Rectal smooth muscle tissue (tissue), 1 donor: ENCODE measurements around the gene LGALS14.
"Not testable (repeated sequence)": the region's sequence is repeated elsewhere in the genome, so short reads cannot be mapped to it uniquely, and the experiment has no call there.

ENCODE experiments used
- H3K27ac ChIP-seq: one replicate; pipeline ENCODE4 v1.7.0; 2013; ENCODE audit warnings: low read depth, low read length, inconsistent platforms
- H3K27me3 ChIP-seq: one replicate; pipeline ENCODE4 v1.7.0; 2013; ENCODE audit warnings: low read length; ENCODE audit not compliant: control insufficient read depth, insufficient read depth
- H3K36me3 ChIP-seq: one replicate; pipeline ENCODE4 v1.7.0; 2013; ENCODE audit warnings: low read length; ENCODE audit not compliant: control insufficient read depth, insufficient read depth
- H3K4me1 ChIP-seq: one replicate; pipeline ENCODE4 v1.7.0; 2013; ENCODE audit warnings: low read length; ENCODE audit not compliant: control insufficient read depth, insufficient read depth
- H3K4me3 ChIP-seq: one replicate; pipeline ENCODE4 v1.7.0; 2013; ENCODE audit warnings: low read length
- H3K9ac ChIP-seq: one replicate; pipeline ENCODE4 v1.7.0; 2013; ENCODE audit warnings: low read length

Gene LGALS14, protein sequence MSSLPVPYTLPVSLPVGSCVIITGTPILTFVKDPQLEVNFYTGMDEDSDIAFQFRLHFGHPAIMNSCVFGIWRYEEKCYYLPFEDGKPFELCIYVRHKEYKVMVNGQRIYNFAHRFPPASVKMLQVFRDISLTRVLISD

DNA sequence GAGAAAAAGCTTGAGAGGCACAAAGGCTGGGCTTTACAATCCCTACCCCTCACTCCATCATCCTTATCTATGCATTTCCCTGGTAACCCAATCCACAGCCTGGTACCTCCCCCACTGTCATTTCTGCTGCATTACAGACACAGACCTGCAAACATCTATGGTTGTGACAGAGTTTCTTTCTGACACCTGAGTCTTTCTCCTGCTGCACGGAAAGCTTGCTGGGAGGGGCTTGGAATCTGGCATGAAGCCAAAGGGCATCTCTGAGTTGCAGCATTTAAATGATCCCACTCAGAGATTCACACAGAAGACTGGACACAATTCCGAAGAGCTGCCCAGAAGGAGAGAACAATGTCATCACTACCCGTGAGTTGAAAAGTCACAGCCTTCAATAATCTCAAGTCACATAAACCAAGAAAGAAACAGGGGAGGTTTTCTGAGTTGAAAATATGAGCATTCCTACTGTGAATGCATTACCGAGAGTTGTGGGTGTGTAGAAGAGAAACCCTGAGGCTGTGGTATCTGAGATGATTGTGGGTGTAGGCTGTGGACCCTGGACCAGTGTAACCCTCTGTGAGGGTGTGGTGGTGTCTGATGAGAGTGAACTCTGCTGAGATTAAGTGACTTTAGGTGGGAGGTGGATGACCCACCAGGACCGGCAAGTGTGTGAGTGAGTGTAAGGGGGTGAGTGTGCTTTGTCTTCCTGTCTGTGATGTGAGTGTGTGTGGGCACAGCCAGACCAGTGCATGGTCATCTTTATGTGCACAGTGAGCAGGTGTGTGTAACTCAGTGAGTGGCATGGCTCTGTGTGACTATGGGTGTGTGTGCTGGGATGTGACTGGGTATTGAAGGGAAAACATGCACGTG is at the start of gene LGALS14:
Gene LGALS14 (plus strand): TSS at position 301 of the 864 bp plus-strand sequence. CDS start 48 bp downstream, at position 349.
- no peak within 1 kb of the TSS for H3K27ac ChIP-seq
- no peaks in the 10 kb centered on the region for H3K27me3 ChIP-seq
- H3K4me1 ChIP-seq = no peaks in the 10 kb centered on the region
- no peak within 1 kb of the TSS for H3K4me3 ChIP-seq
- H3K36me3 ChIP-seq = no peaks in the 10 kb centered on the region
- H3K9ac ChIP-seq = no peak within 1 kb of the TSS

GRCh38 chr19:39655613-39656012 is 48.7 kb upstream of the LGALS14 start, which contains the start of gene LGALS16:
Gene LGALS16, plus strand, starts transcription at chr19:39655913. Its CDS starts 49 bp downstream, at chr19:39655962.
- H3K9ac ChIP-seq = no peak within 1 kb of the TSS
- no peak within 1 kb of the TSS for H3K4me3 ChIP-seq
- no peaks in the 10 kb centered on the region for H3K36me3 ChIP-seq
- H3K4me1 ChIP-seq = no peaks in the 10 kb centered on the region
- no peak within 1 kb of the TSS for H3K27ac ChIP-seq
- H3K27me3 ChIP-seq = no peaks in the 10 kb centered on the region

DNA sequence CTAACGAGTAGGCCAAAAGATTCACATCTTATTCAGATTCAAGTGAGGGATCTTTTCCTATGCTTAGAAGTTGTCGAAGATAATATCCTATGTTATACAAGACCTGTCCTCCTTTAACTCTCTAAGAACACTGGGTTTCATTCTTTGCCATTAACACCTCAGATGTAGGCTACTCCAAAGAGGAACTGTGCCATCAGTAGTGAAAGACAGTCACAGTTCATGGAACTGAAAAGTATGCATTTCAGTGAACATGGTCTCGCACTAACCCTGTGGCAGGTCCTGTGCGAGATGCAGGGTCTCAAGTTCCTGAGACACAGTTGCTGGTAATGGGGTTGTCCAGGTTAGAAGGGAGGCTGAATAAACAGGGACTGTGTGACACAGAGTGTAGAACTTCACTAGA is 44.5 kb upstream of the LGALS14 start:
- no peak overlapping the region for H3K27ac ChIP-seq
- H3K4me1 ChIP-seq = no peaks in the 10 kb centered on the region
- H3K36me3 ChIP-seq = no peaks in the 10 kb centered on the region
- H3K4me3 ChIP-seq = no peak overlapping the region
- no peak overlapping the region for H3K9ac ChIP-seq
- H3K27me3 ChIP-seq = no peaks in the 10 kb centered on the region

DNA sequence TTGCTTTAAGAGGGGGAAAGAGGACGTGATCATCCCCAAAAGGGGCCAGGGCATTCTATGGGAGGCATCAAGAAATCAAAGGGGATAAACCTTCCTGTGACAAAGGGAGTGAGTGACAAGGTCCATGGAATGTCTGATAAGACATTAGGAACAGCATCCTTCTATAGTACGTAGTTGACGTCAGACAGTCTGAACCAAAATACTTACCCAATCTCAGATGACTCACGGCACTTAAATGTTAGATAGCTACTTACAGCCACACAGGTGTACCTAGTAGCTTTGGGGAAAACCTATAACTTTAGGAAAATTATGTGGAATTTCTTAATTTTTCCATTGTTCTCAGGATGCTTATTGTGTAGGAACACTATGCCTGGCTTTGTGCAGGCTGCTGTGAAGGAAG is 43.6 kb upstream of the LGALS14 start:
- no peaks in the 10 kb centered on the region for H3K4me1 ChIP-seq
- no peaks in the 10 kb centered on the region for H3K27me3 ChIP-seq
- no peak overlapping the region for H3K4me3 ChIP-seq
- no peak overlapping the region for H3K27ac ChIP-seq
- H3K9ac ChIP-seq = no peak overlapping the region
- H3K36me3 ChIP-seq = no peaks in the 10 kb centered on the region

DNA sequence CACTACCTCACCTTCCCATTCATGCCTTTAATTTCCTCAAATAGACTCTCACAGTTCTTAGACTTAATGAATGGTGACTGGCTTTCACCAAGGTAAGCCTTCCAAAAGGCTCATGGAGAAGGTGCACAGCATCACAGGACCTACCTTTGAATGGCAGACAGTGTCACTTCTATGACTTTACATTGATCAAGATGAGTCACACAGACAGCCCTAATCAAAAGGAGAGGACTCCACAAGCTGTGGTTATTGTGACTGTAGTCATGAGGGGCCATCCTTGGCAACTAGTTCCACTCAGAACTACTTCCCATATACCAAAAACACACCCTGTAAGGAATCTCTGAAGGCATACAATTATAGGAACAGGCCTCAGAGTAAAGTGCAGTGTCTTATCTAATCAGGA is 42.7 kb upstream of the LGALS14 start:
- H3K4me1 ChIP-seq = no peaks in the 10 kb centered on the region
- no peak overlapping the region for H3K9ac ChIP-seq
- H3K36me3 ChIP-seq = no peaks in the 10 kb centered on the region
- no peaks in the 10 kb centered on the region for H3K27me3 ChIP-seq
- H3K27ac ChIP-seq = no peak overlapping the region
- no peak overlapping the region for H3K4me3 ChIP-seq

DNA sequence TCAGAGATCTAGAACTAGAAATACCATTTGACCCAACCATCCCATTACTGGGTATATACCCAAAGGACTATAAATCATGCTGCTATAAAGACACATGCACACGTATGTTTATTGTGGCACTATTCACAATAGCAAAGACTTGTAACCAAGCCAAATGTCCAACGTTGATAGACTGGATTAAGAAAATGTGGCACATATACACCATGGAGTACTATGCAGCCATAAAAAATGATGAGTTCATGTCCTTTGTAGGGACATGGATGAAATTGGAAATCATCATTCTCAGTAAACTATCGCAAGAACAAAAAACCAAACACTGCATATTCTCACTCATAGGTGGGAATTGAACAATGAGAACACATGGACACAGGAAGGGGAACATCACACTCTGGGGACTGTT is 34.4 kb upstream of the LGALS14 start:
- H3K9ac ChIP-seq, H3K27me3 ChIP-seq, H3K27ac ChIP-seq, H3K4me1 ChIP-seq, H3K4me3 ChIP-seq, H3K36me3 ChIP-seq: not testable (repeated sequence)

DNA sequence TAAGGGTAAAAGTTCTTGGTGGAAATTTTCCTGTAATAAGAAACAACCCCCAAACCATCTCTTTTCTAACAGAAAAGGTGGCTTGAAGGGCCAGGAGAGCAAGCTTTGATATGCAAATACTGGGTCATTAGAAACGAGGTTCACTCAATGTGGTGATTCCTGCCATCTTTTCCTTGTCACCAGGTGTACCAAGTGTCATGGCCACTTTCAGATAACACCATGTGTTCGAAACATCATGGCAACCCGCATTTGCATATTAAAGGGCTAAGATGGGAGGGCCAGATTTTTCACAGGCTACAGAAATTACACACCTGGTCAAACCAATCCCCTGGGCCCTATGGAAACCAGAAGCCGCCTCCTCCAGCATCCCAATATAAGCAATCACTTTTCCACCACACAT is 33.3 kb upstream of the LGALS14 start:
- Histone ChIP-seq H3K9ac (no peak overlapping the region), H3K4me3 (no peak overlapping the region), H3K27me3 (no peaks in the 10 kb centered on the region), H3K4me1 (no peaks in the 10 kb centered on the region), H3K27ac (no peak overlapping the region), H3K36me3 (no peaks in the 10 kb centered on the region)

DNA sequence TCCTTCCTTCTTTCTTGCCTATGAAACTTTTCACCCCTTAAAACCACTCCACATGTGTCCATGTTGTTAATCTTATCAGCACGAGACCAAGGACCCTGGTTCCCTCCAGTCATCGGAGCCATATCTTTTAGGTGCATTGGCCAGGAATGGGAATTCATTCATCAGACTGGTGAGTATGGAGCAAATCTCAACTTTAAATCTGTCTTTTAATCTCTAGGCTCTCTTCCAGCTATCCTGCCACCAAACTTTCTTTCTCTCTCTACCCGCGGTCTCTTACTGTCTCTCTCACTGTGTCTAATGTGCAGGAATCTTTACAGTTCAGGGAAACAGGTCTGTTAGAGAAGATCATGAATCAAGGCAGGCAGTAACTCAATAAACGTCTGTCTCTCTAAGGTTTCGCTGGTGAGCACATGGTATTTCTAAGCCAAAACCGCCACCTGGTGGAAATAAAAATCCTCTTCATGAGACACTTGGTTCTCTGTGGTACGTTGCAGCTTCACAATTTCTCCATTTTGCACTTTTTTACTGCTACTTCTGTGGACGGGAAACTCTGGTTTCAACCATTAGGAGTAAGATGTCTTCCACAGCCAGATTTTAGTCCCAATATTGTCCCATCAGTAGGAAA is 32.4 kb upstream of the LGALS14 start:
- Histone ChIP-seq H3K4me1 (no peaks in the 10 kb centered on the region), H3K27me3 (no peaks in the 10 kb centered on the region), H3K4me3 (no peak overlapping the region), H3K36me3 (no peaks in the 10 kb centered on the region), H3K9ac (no peak overlapping the region), H3K27ac (no peak overlapping the region)

- no peaks in the 10 kb centered on the region for H3K27me3 ChIP-seq
- H3K4me1 ChIP-seq = no peaks in the 10 kb centered on the region
- no peak overlapping the region for H3K9ac ChIP-seq
- no peak overlapping the region for H3K27ac ChIP-seq
- no peaks in the 10 kb centered on the region for H3K36me3 ChIP-seq
- no peak overlapping the region for H3K4me3 ChIP-seq
These were observed 31.8 kb upstream of the LGALS14 start for GRCh38 chr19:39672473-39672872.

- not testable (repeated sequence) for H3K4me1 ChIP-seq, H3K4me3 ChIP-seq, H3K36me3 ChIP-seq
These were observed 30.4 kb upstream of the LGALS14 start for GRCh38 chr19:39673862-39674261.

GRCh38 chr19:39676004-39676403 is 28.3 kb upstream of the LGALS14 start:
- Histone ChIP-seq H3K27me3 (no peaks in the 10 kb centered on the region), H3K4me1 (no peaks in the 10 kb centered on the region), H3K36me3 (no peaks in the 10 kb centered on the region), H3K4me3 (no peak overlapping the region), H3K27ac (no peak overlapping the region), H3K9ac (no peak overlapping the region)

More at GRCh38 chr19:39673862-39674261, 30.4 kb upstream of the LGALS14 start:
- H3K9ac ChIP-seq, H3K27me3 ChIP-seq, H3K27ac ChIP-seq: not testable (repeated sequence)

- Histone ChIP-seq H3K27ac (no peak overlapping the region), H3K9ac (no peak overlapping the region)
These were observed 26.1 kb upstream of the LGALS14 start for GRCh38 chr19:39677961-39678889.

More at GRCh38 chr19:39677961-39678889, 26.1 kb upstream of the LGALS14 start:
- H3K4me3 ChIP-seq = no peak overlapping the region
- no peaks in the 10 kb centered on the region for H3K36me3 ChIP-seq
- H3K27me3 ChIP-seq = no peaks in the 10 kb centered on the region
- H3K4me1 ChIP-seq = no peaks in the 10 kb centered on the region
